Measurements from ENCODE around the gene NARS2.

DNA sequence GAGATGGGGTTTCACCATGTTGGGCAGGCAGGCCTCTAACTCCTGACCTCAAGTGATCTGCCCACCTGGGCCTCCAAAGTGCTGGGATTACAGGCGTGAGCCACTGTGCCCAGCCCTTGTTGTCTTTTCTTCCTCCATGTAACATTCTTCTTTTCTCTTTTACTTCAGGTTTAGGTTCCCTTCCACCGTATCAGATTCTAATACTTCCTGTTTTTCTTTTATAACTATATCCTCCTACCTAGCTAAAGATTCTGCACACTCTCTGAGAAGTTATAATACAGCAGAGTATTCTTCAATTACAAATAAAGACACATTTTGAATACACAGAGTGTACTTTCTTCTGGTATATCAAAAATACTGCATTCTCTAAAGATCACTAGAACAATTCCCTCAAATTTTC is 123.8 kb downstream of the NARS2 start:
- TF ChIP-seq POLR2AphosphoS5 (IDR thresholded peaks at IDR 0.05): no peak
- TF ChIP-seq, protein P1, sequence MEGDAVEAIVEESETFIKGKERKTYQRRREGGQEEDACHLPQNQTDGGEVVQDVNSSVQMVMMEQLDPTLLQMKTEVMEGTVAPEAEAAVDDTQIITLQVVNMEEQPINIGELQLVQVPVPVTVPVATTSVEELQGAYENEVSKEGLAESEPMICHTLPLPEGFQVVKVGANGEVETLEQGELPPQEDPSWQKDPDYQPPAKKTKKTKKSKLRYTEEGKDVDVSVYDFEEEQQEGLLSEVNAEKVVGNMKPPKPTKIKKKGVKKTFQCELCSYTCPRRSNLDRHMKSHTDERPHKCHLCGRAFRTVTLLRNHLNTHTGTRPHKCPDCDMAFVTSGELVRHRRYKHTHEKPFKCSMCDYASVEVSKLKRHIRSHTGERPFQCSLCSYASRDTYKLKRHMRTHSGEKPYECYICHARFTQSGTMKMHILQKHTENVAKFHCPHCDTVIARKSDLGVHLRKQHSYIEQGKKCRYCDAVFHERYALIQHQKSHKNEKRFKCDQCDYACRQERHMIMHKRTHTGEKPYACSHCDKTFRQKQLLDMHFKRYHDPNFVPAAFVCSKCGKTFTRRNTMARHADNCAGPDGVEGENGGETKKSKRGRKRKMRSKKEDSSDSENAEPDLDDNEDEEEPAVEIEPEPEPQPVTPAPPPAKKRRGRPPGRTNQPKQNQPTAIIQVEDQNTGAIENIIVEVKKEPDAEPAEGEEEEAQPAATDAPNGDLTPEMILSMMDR (IDR thresholded peaks at IDR 0.05): no peak
